Tibial nerve (tissue), 4 donors: ENCODE measurements around the gene PTGFRN. TPM values are rescaled to one million over a fixed set of nuclear protein-coding genes. Genes with fewer than 3 reads are reported as not detected.
"Not testable (repeated sequence)": the region's sequence is repeated elsewhere in the genome, so short reads cannot be mapped to it uniquely, and the experiment has no call there.

ENCODE experiments used
- DNase-seq, 2 donors: peaks; one replicate each; pipeline ENCODE4 v3.0.0-alpha.2; 2019; ENCODE audit warnings: low spot score in 2 of 2
- H3K27ac ChIP-seq, 4 donors: fragments of 200-600 bp; sonication (generic) in 3 of 4; one replicate each; pipeline ENCODE4 v1.5.1; 2017 to 2019; ENCODE audit warnings: mild to moderate bottlenecking in 1 of 4
- H3K27me3 ChIP-seq, 2 donors: fragments of 200-600 bp; sonication (generic) in 1 of 2; one replicate each; pipeline versions ENCODE4 v1.5.1 to v1.6.0; 2017 to 2019
- H3K36me3 ChIP-seq, 3 donors: fragments of 200-600 bp; sonication (generic); one replicate each; pipeline ENCODE4 v1.5.1; 2018 to 2019
- H3K4me1 ChIP-seq, 4 donors: fragments of 200-600 bp; sonication (generic) in 3 of 4; one replicate each; pipeline ENCODE4 v1.5.1; 2017 to 2019
- H3K4me3 ChIP-seq, 4 donors: fragments of 200-600 bp; sonication (generic) in 3 of 4; one replicate each; pipeline ENCODE4 v1.5.1; 2017 to 2019; ENCODE audit warnings: mild to moderate bottlenecking in 1 of 4, moderate library complexity in 1 of 4
- H3K9me3 ChIP-seq, 4 donors: fragments of 200-600 bp; sonication (generic) in 3 of 4; one replicate each; pipeline ENCODE4 v1.5.1; 2017 to 2019
- EP300 ChIP-seq, 2 donors: sonication (generic); formaldehyde crosslinking; IDR thresholded peaks; one replicate each; pipeline ENCODE4 v1.6.1; 2017; ENCODE audit warnings: antibody characterized with exemption in 2 of 2, mild to moderate bottlenecking in 1 of 2
- POLR2A ChIP-seq, 2 donors: fragments of 450-650 bp; IDR thresholded peaks; one replicate each; pipeline ENCODE4 v1.6.1; 2017; ENCODE audit warnings: antibody characterized with exemption in 2 of 2, mild to moderate bottlenecking in 2 of 2, moderate library complexity in 2 of 2
- WGBS, 2 donors: methylation state at CpG; one replicate each; pipeline ENCODE4 v1.1.5; 2018; 5-methylcytosine and 5-hydroxymethylcytosine counted together
- total RNA-seq, 4 donors: library from RNA; depleted of rRNA; stranded (reverse); fragments of >200 nt; gene quantifications; one replicate each; pipeline ENCODE4 v1.1.0, GENCODE V29; 2016
- TF ChIP-seq, protein P1 (sequence below), 5 experiments: fragments of 200-600 bp in 3 of 5; fragments of 450-650 bp in 2 of 5; sonication (generic) in 3 of 5; IDR thresholded peaks; one replicate each; pipeline ENCODE4 v1.5.1; 2016 to 2019; ENCODE audit warnings: antibody characterized with exemption in 5 of 5, mild to moderate bottlenecking in 3 of 5, moderate library complexity in 2 of 5

The PTGFRN gene
- total RNA-seq, 4 donors from 2014 or later: 10.2 to 19.0 (median 14.7) TPM

DNA sequence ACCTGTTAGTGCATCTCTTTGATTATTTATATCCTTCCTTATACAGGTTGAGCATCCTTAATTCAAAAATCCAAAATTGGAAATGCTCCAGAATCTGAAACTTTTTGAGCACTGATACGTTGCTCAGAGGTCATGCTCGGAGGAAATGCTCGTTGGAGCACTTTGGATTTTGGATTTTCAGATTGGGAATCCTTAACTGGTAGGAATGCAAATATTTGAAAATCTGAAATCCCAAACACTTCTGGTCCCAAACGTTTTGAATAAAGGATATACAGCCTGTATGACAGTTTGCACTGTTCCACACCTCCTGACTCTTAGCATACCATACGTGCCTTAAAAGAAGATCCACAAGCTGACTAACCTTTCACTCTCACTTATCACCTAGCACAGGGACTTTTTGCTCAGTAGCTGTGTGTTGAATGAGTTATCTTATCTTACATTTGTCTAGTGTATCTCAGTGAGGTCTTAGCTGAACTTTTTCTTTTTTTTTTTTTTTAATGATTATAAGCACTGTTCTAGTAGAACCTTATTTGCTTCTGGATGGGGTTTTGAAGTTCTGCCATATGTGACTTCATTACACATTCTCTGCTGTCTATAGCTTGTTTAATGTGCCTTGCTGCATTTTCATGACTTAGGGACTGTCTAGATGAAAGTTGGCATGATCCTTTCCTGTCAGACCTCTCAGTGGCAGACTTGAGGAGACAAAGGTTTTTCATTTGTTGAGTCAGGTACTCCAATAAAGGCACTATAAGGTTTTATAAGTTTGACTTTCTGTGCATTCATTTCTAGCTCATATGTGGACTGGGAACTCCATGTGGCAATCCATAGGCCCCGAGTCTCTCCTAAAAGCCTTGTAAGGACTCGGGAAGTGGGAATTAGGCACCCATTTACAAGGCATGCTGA lies 21.6 kb downstream of the PTGFRN start:
- WGBS, 2 donors: 85 to 86% methylated on average over 7 of the region's 7 CpGs
- TF ChIP-seq EP300 (IDR thresholded peaks at IDR 0.05) (no peak), POLR2A (IDR thresholded peaks at IDR 0.05) (no peak)
- TF ChIP-seq, protein P1, sequence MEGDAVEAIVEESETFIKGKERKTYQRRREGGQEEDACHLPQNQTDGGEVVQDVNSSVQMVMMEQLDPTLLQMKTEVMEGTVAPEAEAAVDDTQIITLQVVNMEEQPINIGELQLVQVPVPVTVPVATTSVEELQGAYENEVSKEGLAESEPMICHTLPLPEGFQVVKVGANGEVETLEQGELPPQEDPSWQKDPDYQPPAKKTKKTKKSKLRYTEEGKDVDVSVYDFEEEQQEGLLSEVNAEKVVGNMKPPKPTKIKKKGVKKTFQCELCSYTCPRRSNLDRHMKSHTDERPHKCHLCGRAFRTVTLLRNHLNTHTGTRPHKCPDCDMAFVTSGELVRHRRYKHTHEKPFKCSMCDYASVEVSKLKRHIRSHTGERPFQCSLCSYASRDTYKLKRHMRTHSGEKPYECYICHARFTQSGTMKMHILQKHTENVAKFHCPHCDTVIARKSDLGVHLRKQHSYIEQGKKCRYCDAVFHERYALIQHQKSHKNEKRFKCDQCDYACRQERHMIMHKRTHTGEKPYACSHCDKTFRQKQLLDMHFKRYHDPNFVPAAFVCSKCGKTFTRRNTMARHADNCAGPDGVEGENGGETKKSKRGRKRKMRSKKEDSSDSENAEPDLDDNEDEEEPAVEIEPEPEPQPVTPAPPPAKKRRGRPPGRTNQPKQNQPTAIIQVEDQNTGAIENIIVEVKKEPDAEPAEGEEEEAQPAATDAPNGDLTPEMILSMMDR (IDR thresholded peaks at IDR 0.05): no peak

DNA sequence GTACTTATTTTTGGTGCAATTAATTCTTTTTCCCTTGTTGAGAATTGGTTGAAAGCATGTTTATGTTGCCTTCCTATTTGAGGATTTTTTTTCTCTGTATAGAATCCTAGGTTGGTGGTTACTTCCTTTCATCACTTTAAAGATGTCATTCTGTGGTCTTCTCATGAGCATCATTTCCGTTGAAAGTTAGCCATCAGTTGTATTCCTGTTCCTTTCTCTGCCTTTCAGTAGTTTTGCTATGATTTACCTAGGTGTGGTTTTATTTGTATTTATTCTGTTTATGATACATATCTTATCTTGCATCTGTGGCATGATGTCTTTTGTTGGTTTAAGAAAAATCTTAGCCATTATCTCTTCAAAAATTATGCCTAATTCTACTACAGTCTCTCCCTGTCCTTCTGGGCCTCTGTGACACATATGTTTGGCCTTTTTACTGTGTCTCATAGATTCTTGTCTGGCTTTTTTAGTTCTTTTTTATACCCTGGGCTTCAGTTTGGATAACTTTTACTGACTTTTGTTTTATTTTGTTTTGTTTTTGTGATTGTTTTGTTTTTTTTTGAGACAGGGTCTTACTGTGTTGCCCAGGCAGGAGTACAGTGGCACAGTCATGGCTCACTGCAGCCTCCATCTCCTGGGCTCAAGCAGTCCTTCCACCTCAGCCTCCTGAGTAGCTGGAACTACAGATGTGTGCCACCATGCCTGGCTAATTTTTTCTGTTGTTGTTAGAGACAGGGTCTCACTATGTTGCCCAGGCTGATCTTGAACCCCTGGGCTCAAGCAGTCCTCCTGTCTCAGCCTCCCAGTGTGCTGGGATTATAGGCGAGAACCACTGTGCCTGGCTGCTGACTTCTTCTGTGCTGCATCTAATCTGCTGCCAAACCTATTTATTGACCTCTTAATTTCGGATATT lies 24.1 kb downstream of the PTGFRN start:
- TF ChIP-seq POLR2A (IDR thresholded peaks at IDR 0.05) (no peak), EP300 (IDR thresholded peaks at IDR 0.05) (no peak)
- TF ChIP-seq, protein P1 (IDR thresholded peaks at IDR 0.05): no peak
- H3K9me3 ChIP-seq: no peaks in the 10 kb centered on the region
- WGBS, 2 donors: 93 to 95% methylated on average over 3 of the region's 3 CpGs
- no peak for DNase-seq
- no peaks in the 10 kb centered on the region for H3K4me1 ChIP-seq
- no peak overlapping the region for H3K4me3 ChIP-seq
- no peaks in the 10 kb centered on the region for H3K27me3 ChIP-seq
- no peak overlapping the region for H3K27ac ChIP-seq
- H3K36me3 ChIP-seq: no peaks in the 10 kb centered on the region

More for the DNA sequence above, 21.6 kb downstream of the PTGFRN start:
- Histone ChIP-seq H3K4me3 (no peak overlapping the region), H3K9me3 (no peaks in the 10 kb centered on the region), H3K27me3 (no peaks in the 10 kb centered on the region), H3K36me3 (no peaks in the 10 kb centered on the region), H3K27ac (no peak overlapping the region), H3K4me1 (no peaks in the 10 kb centered on the region)
- no peak for DNase-seq

DNA sequence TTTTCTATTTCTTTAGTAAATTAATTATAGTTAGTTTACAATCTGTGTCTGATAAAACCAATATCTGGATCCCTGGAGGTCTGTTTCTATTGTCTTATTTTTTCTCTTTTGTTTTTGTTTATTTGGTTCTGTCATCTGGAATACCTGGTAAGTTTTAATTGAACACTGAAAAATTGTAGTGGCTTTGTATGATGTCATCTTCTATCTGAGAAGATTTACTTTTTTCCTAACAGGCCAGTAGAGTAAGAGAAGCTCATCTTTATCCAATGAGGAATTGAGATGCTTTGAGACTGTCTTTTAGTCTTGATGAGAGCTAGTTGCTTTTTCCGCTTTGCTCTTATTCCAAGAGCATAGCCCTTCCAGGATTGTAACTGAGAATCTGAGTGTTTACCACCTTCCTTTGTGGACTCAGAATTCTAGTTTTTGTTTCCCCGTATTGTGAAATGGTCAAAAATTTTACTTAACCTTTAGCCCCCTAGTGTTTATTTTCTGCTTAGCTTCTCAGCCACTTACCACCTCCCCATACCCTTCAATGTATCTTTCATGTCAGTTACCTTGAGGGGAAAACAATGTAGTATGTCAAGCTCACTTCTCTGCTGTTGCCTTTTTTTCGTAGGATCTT lies 25.0 kb downstream of the PTGFRN start:
- Histone ChIP-seq H3K9me3 (no peaks in the 10 kb centered on the region), H3K4me1 (no peaks in the 10 kb centered on the region), H3K4me3 (no peak overlapping the region), H3K27ac (no peak overlapping the region), H3K27me3 (no peaks in the 10 kb centered on the region), H3K36me3 (no peaks in the 10 kb centered on the region)
- 69 to 70% methylated on average over 3 of the region's 3 CpGs for WGBS, 2 donors
- TF ChIP-seq, protein P1 (IDR thresholded peaks at IDR 0.05): no peak
- TF ChIP-seq EP300 (IDR thresholded peaks at IDR 0.05) (no peak), POLR2A (IDR thresholded peaks at IDR 0.05) (no peak)
- no peak for DNase-seq

DNA sequence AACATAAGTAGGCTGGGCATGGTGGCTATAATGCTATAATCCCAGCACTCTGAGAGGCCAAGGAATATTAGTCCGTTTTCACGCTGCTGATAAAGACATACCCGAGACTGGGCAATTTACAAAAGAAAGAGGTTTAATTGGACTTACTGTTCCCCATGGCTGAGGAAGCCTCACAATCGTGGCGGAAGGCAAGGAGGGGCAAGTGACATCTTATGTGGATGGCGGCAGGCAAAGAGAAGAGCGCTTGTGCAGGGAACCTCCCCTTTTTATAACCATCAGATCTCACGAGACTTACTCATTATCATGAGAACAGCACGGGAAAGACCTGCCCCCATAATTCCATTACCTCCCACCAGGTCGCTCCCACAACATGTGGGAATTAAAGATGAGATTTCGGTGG lies 28.5 kb downstream of the PTGFRN start:
- WGBS, 2 donors: 86 to 93% methylated on average over 11 of the region's 11 CpGs
- no peak overlapping the region for H3K4me3 ChIP-seq
- H3K4me1 ChIP-seq: no peaks in the 10 kb centered on the region
- no peaks in the 10 kb centered on the region for H3K36me3 ChIP-seq
- no peak overlapping the region for H3K27ac ChIP-seq
- no peaks in the 10 kb centered on the region for H3K9me3 ChIP-seq
- TF ChIP-seq POLR2A (IDR thresholded peaks at IDR 0.05) (no peak), EP300 (IDR thresholded peaks at IDR 0.05) (no peak)
- TF ChIP-seq, protein P1 (IDR thresholded peaks at IDR 0.05): no peak
- DNase-seq: no peak
- H3K27me3 ChIP-seq: no peaks in the 10 kb centered on the region

DNA sequence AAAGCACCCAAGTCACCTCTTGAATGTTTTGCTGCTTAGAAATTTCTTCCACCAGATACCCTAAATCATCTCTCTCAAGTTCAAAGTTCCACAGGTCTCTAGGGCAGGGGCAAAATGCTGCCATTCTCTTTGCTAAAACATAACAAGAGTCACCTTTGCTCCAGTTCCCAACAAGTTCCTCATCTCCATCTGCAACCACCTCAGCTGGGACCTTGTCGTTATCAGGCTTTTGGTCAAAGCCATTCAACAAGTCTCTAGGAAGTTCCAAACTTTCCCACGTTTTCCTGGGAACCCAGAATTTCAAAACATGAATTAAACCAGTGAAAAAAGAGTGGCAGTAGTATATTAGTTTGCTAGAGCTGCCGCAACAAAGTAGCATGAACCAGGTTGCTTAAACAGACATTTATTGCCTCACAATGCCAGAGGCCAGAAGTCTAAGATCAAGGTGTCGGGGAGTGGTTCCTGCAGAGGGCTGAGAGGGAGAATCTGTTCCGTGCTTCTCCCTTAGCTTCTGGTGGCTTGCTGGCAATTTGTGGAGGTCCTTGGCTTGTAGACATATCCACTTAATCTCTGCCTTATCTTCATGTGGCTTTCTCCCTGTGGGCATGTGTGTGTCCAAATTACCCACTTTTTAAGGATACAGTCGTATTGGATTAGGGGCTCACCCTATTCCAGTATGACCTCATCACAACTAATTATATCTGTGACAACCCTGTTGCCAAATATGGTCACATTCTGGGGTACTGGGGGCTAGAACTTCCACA lies 30.2 kb downstream of the PTGFRN start:
- not testable (repeated sequence) for H3K4me1 ChIP-seq, H3K36me3 ChIP-seq, H3K4me3 ChIP-seq, H3K27me3 ChIP-seq, H3K9me3 ChIP-seq, DNase-seq, H3K27ac ChIP-seq
- WGBS, 2 donors: 61 to 81% methylated on average over 6 of the region's 6 CpGs
